HG03060 (cell line): Measurements from ENCODE around the gene MTMR2.

ENCODE experiments used
- ATAC-seq: cut with Tn5 transposase; IDR thresholded peaks from one replicate; pipeline ENCODE4 v1.9.1; 2021; ENCODE audit warnings: low read depth, moderate number of reproducible peaks; ENCODE audit not compliant: unreplicated experiment

MTMR2 gene

GRCh38 chr11:95789506-95790122, 134.3 kb downstream of the MTMR2 start, which contains the start of gene FAM76B:
FAM76B (minus strand) TSS chr11:95789782; CDS start chr11:95789478, 304 bp downstream.
- ATAC-seq = peak; percentile 50

GRCh38 chr11:95788921-95789505, 134.9 kb downstream of the MTMR2 start:
- no peak for ATAC-seq
